HUES64 (cell line): ENCODE results near the gene HAPLN2.
"Not testable (repeated sequence)": the region's sequence is repeated elsewhere in the genome, so short reads cannot be mapped to it uniquely, and the experiment has no call there.

Experiments
- H3K27ac ChIP-seq: 2 replicates; pipeline ENCODE4 v1.7.0; 2013; ENCODE audit warnings: low read depth, low read length, inconsistent platforms
- H3K27me3 ChIP-seq: 2 replicates; pipeline ENCODE4 v1.6.1; 2013; ENCODE audit warnings: mild to moderate bottlenecking, low read length; ENCODE audit not compliant: insufficient read depth
- H3K36me3 ChIP-seq: 2 replicates; pipeline ENCODE4 v1.6.1; 2013; ENCODE audit warnings: mild to moderate bottlenecking, low read length; ENCODE audit not compliant: insufficient read depth
- H3K4me1 ChIP-seq: 2 replicates; pipeline ENCODE4 v1.6.1; 2013; ENCODE audit warnings: mild to moderate bottlenecking, low read length, moderate library complexity; ENCODE audit not compliant: insufficient read depth
- H3K4me3 ChIP-seq: 2 replicates; pipeline ENCODE4 v1.5.1; 2013; ENCODE audit warnings: mild to moderate bottlenecking, low read length, moderate library complexity
- H3K9ac ChIP-seq: 2 replicates; pipeline ENCODE4 v1.6.1; 2013; ENCODE audit warnings: mild to moderate bottlenecking, low read depth, low read length
- H3K9me3 ChIP-seq: 2 replicates; pipeline ENCODE4 v1.6.1; 2013; ENCODE audit warnings: low read depth, low read length; ENCODE audit not compliant: insufficient read depth
- WGBS: fragments of 150-250, 120-280 bp; methylation state at CpG from one replicate; pipeline ENCODE4 v1.1.7; 2013; ENCODE audit warnings: missing lambda C conversion rate; 5-methylcytosine and 5-hydroxymethylcytosine counted together

HAPLN2 gene

DNA sequence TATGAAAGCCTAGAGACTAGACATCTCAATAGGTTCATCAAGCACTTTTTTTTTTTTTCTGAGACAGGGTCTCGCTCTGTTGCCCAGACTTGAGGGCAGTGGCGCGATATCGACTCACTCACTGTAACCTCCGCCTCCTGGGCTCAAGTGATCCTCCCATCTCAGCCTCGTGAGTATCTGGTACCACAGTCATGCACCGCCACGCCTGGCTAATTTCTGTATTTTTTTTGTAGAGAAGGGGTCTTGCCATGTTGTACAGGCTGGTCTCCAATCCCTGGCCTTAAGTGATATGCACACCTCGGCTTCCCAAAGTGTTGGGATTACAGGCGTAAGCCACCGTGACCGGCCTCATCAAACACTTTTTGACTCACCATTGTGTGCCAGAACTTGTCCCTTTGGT lies 17.3 kb upstream of the HAPLN2 start:
- Histone ChIP-seq H3K27me3 (no peaks in the 10 kb centered on the region), H3K36me3 (peaks cover 33% of the 10 kb centered on the region), H3K27ac (peak overlapping the region; percentile 60; the same call in 1 of the 2 replicates), H3K9me3 (no peaks in the 10 kb centered on the region), H3K9ac (peak overlapping the region; percentile 94), H3K4me3 (peak overlapping the region; percentile 96), H3K4me1 (0 out of 2 replicates have a peak, but pooled peaks cover 3% of the 10 kb centered on the region)
- WGBS = 88% methylated on average over 12 of the region's 12 CpGs

DNA sequence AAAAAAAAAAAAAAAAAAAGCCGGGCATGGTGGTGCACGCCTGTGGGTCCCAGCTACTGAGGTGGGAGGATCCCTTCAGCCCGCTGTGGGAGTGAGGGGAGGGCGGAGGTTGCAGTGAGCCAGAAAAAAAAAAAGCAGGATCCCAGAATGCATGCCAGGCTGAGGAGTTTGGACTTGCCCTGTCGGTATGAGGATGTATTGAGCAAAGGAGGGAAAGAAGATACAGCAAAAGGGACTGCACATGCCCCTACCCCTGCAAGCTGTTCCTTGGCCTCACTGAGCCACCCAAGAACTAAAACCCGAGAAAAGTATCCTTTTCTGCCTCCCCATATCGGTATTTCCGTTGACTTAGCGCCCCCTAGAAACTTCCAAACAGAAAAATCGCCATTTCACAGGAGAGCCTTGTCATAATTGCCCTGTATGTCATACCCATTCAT lies 16.6 kb upstream of the HAPLN2 start:
- Histone ChIP-seq H3K4me3 (no peak overlapping the region), H3K27ac (no peak overlapping the region), H3K9ac (no peak overlapping the region), H3K27me3 (no peaks in the 10 kb centered on the region), H3K36me3 (peaks cover 27% of the 10 kb centered on the region), H3K4me1 (0 out of 2 replicates have a peak, but pooled peaks cover 3% of the 10 kb centered on the region), H3K9me3 (no peaks in the 10 kb centered on the region)
- 38% methylated on average over 10 of the region's 10 CpGs for WGBS

DNA sequence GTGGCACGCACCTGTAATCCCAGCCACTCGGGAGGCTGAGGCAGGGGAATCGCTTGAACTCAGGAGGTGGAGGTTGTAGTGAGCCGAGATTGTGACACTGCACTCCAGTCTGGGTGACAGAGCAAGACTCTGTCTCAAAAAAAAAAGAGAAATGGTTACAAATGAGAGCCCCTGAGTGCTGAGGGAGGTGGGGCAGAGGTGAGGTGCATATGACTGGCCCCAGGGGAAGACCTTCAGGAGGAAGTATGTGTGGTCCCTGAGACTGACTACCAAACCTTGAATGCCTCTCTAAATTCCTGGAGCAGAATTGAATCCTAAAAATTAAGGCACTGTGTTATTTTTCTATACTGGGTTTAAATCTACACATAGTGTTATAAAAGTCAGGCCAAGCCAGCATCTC lies 11.9 kb upstream of the HAPLN2 start:
- H3K9me3 ChIP-seq, H3K4me1 ChIP-seq, H3K27ac ChIP-seq, H3K4me3 ChIP-seq, H3K36me3 ChIP-seq, H3K9ac ChIP-seq, H3K27me3 ChIP-seq: not testable (repeated sequence)
- WGBS = 91% methylated on average over 4 of the region's 4 CpGs

DNA sequence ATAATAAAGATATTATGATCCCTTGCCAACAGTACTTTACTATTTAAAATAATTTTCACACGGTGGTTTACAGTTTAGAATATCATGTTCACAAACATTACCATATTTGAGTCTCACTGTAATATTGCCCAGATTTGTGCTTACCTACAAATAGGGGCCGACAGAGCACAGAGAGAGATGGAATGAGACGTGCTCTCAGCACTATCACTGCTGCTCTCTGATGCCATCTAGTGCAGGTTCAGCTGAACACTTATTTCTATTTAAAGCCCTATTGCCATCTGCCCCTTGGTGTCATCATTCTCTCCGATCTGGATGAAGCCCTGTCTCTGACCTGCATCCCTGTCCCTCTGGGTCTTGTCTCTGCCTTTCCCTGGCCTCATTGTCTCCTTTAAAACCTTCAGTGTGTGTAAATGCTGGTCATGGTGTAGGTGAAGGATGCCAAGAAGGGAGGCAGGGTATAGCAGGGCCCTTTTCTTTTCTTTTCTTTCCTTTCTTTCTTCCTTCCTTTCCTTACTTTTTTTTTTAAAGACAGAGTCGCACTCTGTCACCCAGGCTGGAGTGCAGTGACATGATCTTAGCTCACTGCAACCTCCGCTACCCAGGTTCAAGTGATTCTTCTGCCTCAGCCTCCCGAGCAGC lies 11.1 kb upstream of the HAPLN2 start:
- Histone ChIP-seq H3K27ac (no peak overlapping the region), H3K9ac (no peak overlapping the region)
- WGBS = 42% methylated on average over 7 of the region's 7 CpGs

DNA sequence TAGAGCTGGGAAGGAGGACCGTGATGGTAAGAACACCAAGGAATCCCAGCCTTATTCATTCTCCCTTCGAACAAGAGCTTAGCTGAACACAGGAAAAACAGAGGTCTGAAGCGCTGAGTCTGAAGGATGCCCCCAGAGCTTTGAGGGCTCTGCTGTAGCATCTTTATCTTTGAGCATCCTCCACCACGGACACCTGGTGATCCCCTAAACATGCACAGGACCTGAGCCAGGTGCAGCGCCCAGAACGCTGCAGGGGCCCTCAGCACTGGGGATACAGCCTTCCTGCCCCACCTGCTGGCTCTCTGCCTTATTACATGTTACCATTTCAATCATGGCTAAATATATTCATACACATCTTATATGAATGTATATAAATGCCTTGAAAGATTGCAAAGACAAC lies 10.2 kb upstream of the HAPLN2 start:
- 56% methylated on average over 6 of the region's 6 CpGs for WGBS

More for the DNA sequence above, 11.1 kb upstream of the HAPLN2 start:
- H3K36me3 ChIP-seq = no peaks in the 10 kb centered on the region
- no peaks in the 10 kb centered on the region for H3K9me3 ChIP-seq
- H3K4me3 ChIP-seq = no peak overlapping the region
- no peaks in the 10 kb centered on the region for H3K27me3 ChIP-seq
- H3K4me1 ChIP-seq = no peaks in the 10 kb centered on the region

DNA sequence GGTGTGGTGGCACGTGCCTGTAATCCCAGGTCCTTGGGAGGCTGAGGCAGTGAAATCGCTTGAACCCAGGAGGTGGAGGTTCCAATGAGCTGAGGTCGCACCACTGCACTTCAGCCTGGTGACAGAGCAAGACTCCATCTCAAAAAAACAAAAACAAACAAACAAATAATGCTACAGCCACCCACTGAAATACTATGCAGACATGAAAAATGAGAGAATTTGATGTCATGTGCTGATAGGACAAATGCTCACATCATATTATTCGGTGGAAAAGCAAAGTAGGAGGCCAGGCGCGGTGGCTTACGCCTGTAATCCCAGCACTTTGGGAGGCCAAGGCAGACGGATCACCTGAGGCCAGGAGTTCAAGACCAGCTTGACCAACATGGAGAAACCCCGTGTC lies 9.1 kb upstream of the HAPLN2 start:
- 93% methylated on average over 9 of the region's 9 CpGs for WGBS

More for the DNA sequence above, 10.2 kb upstream of the HAPLN2 start:
- Histone ChIP-seq H3K27ac (no peak overlapping the region), H3K9me3 (no peaks in the 10 kb centered on the region), H3K9ac (no peak overlapping the region), H3K4me1 (no peaks in the 10 kb centered on the region), H3K36me3 (no peaks in the 10 kb centered on the region), H3K27me3 (no peaks in the 10 kb centered on the region), H3K4me3 (no peak overlapping the region)

DNA sequence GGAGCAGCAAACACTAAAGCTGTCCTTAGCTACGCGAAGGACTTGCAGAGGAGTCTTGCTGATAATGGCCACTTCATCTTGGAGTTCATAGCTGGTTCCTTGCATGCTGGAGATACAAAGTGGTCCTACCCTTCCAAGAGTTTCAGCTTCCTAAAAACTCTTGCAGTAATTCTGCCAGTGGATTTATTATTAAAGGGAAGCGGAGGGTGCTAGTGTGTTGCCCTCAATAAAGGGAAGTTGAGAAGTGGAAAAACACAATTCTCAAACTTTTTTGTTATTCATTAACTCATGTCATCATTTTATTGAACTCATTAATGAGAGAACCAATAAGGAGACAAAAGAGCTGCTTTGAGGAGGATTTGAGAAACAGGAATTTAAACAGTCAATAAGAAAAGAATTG lies 6.5 kb upstream of the HAPLN2 start:
- H3K4me3 ChIP-seq = no peak overlapping the region
- H3K4me1 ChIP-seq = no peaks in the 10 kb centered on the region
- H3K36me3 ChIP-seq = no peaks in the 10 kb centered on the region
- no peaks in the 10 kb centered on the region for H3K9me3 ChIP-seq
- no peak overlapping the region for H3K9ac ChIP-seq
- 53% methylated on average over 2 of the region's 3 CpGs for WGBS
- no peaks in the 10 kb centered on the region for H3K27me3 ChIP-seq
- H3K27ac ChIP-seq = no peak overlapping the region

More for the DNA sequence above, 9.1 kb upstream of the HAPLN2 start:
- H3K27ac ChIP-seq, H3K4me3 ChIP-seq, H3K4me1 ChIP-seq, H3K27me3 ChIP-seq, H3K9me3 ChIP-seq, H3K9ac ChIP-seq, H3K36me3 ChIP-seq: not testable (repeated sequence)

DNA sequence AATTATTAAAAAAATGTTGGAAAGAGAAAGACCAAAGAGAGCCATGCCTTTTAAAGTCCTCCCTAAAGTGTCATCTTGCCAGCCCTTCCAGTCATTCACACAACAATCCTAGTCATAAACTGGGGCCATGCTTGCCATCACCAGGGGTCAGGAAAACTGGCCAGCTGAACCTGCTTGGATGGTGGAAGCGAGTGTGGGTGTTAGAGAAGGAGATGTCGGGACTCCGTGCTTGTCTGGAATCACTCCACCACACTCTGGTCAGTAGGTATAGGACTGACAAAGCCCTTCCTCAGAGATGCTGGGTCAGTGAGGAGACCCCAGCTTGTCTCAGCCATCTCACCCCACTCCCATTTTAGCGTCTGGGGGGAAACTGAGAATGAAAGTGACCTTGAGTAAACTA lies 3.3 kb upstream of the HAPLN2 start:
- WGBS = 79% methylated on average over 3 of the region's 4 CpGs
- H3K36me3 ChIP-seq = no peaks in the 10 kb centered on the region
- peaks cover 23% of the 10 kb centered on the region for H3K27me3 ChIP-seq
- H3K4me1 ChIP-seq = peaks cover 6% of the 10 kb centered on the region; the same call in 1 of the 2 replicates
- no peak overlapping the region for H3K27ac ChIP-seq
- no peak overlapping the region for H3K4me3 ChIP-seq
- H3K9ac ChIP-seq = no peak overlapping the region
- H3K9me3 ChIP-seq = no peaks in the 10 kb centered on the region

DNA sequence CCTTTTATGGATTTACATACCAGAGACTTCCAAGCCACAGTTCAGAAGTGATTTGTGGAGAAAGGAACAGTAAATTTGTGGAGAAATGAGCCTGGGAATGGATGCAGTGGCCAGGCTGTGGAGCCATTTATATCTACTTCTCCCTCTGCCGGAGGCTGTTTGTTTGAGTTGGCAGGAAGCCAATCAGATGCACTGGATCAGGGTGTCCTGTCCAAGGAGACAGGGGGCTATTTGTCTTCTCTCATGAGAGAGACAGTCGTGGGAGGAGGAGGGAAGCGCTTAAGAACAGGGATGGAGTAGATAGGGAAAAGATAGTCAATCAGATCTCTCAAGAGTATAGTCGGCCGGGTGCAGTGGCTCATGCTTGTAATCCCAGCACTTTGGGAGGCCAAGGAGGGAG lies 2.8 kb upstream of the HAPLN2 start:
- Histone ChIP-seq H3K9me3 (no peaks in the 10 kb centered on the region), H3K4me1 (peaks cover 6% of the 10 kb centered on the region; the same call in 1 of the 2 replicates), H3K4me3 (no peak overlapping the region), H3K9ac (no peak overlapping the region), H3K36me3 (no peaks in the 10 kb centered on the region), H3K27me3 (peaks cover 28% of the 10 kb centered on the region), H3K27ac (no peak overlapping the region)
- 66% methylated on average over 5 of the region's 5 CpGs for WGBS

DNA sequence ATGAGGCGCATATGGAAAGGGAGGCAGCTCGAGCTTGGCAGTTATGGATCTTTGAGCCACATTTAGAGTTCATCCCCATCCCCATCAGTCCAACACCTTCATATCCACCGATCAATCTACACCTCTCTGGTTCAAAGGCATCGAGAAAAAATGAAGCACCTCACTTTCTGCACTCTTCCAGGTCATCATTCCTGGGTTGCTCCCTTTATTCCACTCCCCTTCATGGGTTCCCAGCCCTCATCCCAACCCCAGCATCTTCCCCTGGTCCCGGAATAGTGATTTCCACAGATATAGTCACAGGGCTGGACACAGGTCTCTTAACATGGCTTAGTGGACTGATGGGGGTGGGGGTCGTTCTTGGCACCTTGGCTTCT lies 354 bp downstream of the HAPLN2 start:
- Histone ChIP-seq H3K27me3 (peaks cover 59% of the 10 kb centered on the region), H3K4me1 (peaks cover 6% of the 10 kb centered on the region; the same call in 1 of the 2 replicates)
- 33% methylated on average over 6 of the region's 6 CpGs for WGBS

DNA sequence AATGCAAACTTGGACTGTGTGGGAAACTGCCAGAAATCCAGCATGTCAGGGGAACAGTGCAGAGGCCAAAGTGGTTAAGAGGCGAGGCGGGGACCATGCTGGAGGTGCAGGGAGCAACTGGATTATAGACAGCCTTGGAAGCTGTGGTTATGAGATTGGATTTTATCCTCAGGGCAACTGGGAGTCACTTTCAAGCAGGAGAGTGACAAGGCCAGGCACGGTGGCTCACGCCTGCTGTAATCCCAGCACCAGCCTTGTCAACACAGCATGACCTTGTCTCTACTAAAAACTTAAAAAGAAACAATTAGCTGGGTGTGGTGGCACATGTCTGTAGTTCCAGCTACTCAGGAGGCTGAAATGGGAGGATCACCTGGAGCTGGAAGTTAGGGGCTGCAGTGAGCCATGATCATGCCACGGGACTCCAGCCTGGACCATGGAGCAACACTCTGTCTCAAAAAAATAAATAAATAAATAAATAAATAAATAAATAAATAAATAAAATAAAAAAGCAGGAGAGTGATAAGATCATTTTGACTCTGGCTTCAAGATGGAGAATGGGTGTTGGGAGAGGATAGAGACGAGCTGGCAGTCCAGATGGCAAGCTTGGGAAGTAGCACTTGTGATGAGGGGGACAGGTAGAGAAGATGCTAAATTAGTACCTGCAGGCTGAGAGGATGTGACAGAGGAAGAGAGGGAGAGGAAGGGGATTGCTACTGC lies 3.5 kb downstream of the HAPLN2 start:
- Histone ChIP-seq H3K9me3 (no peaks in the 10 kb centered on the region), H3K27ac (no peak overlapping the region), H3K36me3 (no peaks in the 10 kb centered on the region), H3K4me3 (no peak overlapping the region), H3K9ac (no peak overlapping the region), H3K27me3 (peaks cover 82% of the 10 kb centered on the region), H3K4me1 (peaks cover 6% of the 10 kb centered on the region; the same call in 1 of the 2 replicates)
- WGBS = 75% methylated on average over 6 of the region's 6 CpGs

More for the DNA sequence above, 354 bp downstream of the HAPLN2 start:
- Histone ChIP-seq H3K9ac (no peak overlapping the region), H3K36me3 (no peaks in the 10 kb centered on the region), H3K27ac (no peak overlapping the region), H3K9me3 (no peaks in the 10 kb centered on the region), H3K4me3 (no peak overlapping the region)
